Measurements from ENCODE around the gene ETV3. TPM values are rescaled to one million over a fixed set of nuclear protein-coding genes. Genes with fewer than 3 reads are reported as not detected.
A peak's percentile ranks its signal among the peaks of the same experiment; 100 is the strongest.

ETV3 gene
- polyA plus RNA-seq, 3 donors: 4.8 to 62.3 (median 6.3) TPM

GRCh38 chr1:157141212-157141855, 3.1 kb upstream of the ETV3 start:
- Mint-ChIP-seq H3K9me3 (no peaks in the 10 kb centered on the region), H3K36me3 (peaks cover 3% of the 10 kb centered on the region in 2 donors), H3K27ac (peak overlapping the region in 4 of 7 donors; percentile 1 to 51 (median 30)), H3K27me3 (ENCODE audit: low read depth in 3 of 3) (peaks cover 0 to 5% (median 0%) of the 10 kb centered on the region in 3 donors), H3K4me3 (no peak overlapping the region), H3K4me1 (peaks cover 21% of the 10 kb centered on the region)
- Histone ChIP-seq H3K27me3 (ENCODE audit: control insufficient read depth in 2 of 2, insufficient read depth in 2 of 2, low read length in 2 of 2) (no peaks in the 10 kb centered on the region), H2AFZ (ENCODE audit: insufficient read depth, low read depth, low read length, poor library complexity, severe bottlenecking) (no peak overlapping the region), H3K9ac (ENCODE audit: insufficient read depth, low read length, poor library complexity, severe bottlenecking) (no peak overlapping the region), H3K4me2 (replicated peaks; ENCODE audit: extremely low read depth, low read length, poor library complexity, severe bottlenecking) (no peak overlapping the region), H3K4me3 (replicated peaks in 1 of 3; ENCODE audit: low read depth in 2 of 3, low read length in 3 of 3) (no peak overlapping the region), H4K20me1 (ENCODE audit: insufficient read depth, low read length) (peaks cover 17% of the 10 kb centered on the region), H3K79me2 (ENCODE audit: insufficient read depth, low read length) (peaks cover 16% of the 10 kb centered on the region), H3K27ac (ENCODE audit: low read depth in 1 of 2, low read length in 2 of 2) (no peak overlapping the region), H3K9me3 (replicated peaks in 1 of 2; ENCODE audit: control insufficient read depth in 1 of 2, insufficient read depth in 1 of 2, low read length in 2 of 2) (no peaks in the 10 kb centered on the region), H3K36me3 (replicated peaks in 1 of 2; ENCODE audit: control insufficient read depth in 1 of 2, insufficient read depth in 2 of 2, low read length in 2 of 2) (no peaks in the 10 kb centered on the region), H3K4me1 (ENCODE audit: control insufficient read depth in 1 of 2, insufficient read depth in 2 of 2, low read length in 2 of 2) (peaks cover 19% of the 10 kb centered on the region in 2 donors)
- WGBS (ENCODE audit: insufficient coverage): no CpG with 5 or more reads among the region's 4 CpGs
- DNase-seq: no peak
- intact Hi-C loops (cut with micrococcal nuclease): no loop called here
- no peak for TF ChIP-seq CTCF (IDR thresholded peaks at IDR 0.05)

GRCh38 chr1:157140063-157140588, 1.9 kb upstream of the ETV3 start:
- Mint-ChIP-seq H3K36me3 (peaks cover 15% of the 10 kb centered on the region in 2 donors), H3K27me3 (ENCODE audit: low read depth in 3 of 3) (peaks cover 0 to 5% (median 0%) of the 10 kb centered on the region in 3 donors), H3K4me1 (peaks cover 24% of the 10 kb centered on the region), H3K27ac (peak overlapping the region in 2 of 7 donors; percentile 19 to 41), H3K4me3 (no peak overlapping the region), H3K9me3 (no peaks in the 10 kb centered on the region)
- no peak overlapping the region for H3K27ac ChIP-seq (ENCODE audit: low read depth in 1 of 2, low read length in 2 of 2)
- DNase-seq: no peak
- peaks cover 9 to 12% of the 10 kb centered on the region in 2 donors for H3K36me3 ChIP-seq (replicated peaks in 1 of 2; ENCODE audit: control insufficient read depth in 1 of 2, insufficient read depth in 2 of 2, low read length in 2 of 2)
- no peaks in the 10 kb centered on the region for H3K27me3 ChIP-seq (ENCODE audit: control insufficient read depth in 2 of 2, insufficient read depth in 2 of 2, low read length in 2 of 2)
- H3K4me1 ChIP-seq (ENCODE audit: control insufficient read depth in 1 of 2, insufficient read depth in 2 of 2, low read length in 2 of 2): peaks cover 22 to 23% of the 10 kb centered on the region in 2 donors
- WGBS (ENCODE audit: insufficient coverage): no CpG with 5 or more reads among the region's 2 CpGs
- no peak overlapping the region for H3K4me3 ChIP-seq (replicated peaks in 1 of 3; ENCODE audit: low read depth in 2 of 3, low read length in 3 of 3)
- no peak overlapping the region for H2AFZ ChIP-seq (ENCODE audit: insufficient read depth, low read depth, low read length, poor library complexity, severe bottlenecking)
- peaks cover 29% of the 10 kb centered on the region for H4K20me1 ChIP-seq (ENCODE audit: insufficient read depth, low read length)
- H3K4me2 ChIP-seq (replicated peaks; ENCODE audit: extremely low read depth, low read length, poor library complexity, severe bottlenecking): no peak overlapping the region
- H3K9ac ChIP-seq (ENCODE audit: insufficient read depth, low read length, poor library complexity, severe bottlenecking): no peak overlapping the region
- H3K9me3 ChIP-seq (replicated peaks in 1 of 2; ENCODE audit: control insufficient read depth in 1 of 2, insufficient read depth in 1 of 2, low read length in 2 of 2): no peaks in the 10 kb centered on the region
- intact Hi-C loops (cut with micrococcal nuclease): no loop called here
- TF ChIP-seq CTCF (IDR thresholded peaks at IDR 0.05): no peak
- peaks cover 25% of the 10 kb centered on the region for H3K79me2 ChIP-seq (ENCODE audit: insufficient read depth, low read length)

Measured in CD14-positive monocyte (primary cell).